Measurements from ENCODE around the gene UST.

- TF ChIP-seq EZH2 (IDR thresholded peaks at IDR 0.05) (no peak), CTCF (IDR thresholded peaks at IDR 0.05) (no peak), EZH2phosphoT487 (IDR thresholded peaks at IDR 0.05) (no peak)
Observed at GRCh38 chr6:149032599-149033405, 286.0 kb downstream of the UST start.
